CD4-positive, alpha-beta memory T cell (primary cell): ENCODE results near the gene WASF3. TPM values are rescaled to one million over a fixed set of nuclear protein-coding genes. Genes with fewer than 3 reads are reported as not detected.

Experiments used
- CTCF ChIA-PET: fragments of 350-600 bp; sonication (Branson Sonifier 250); formaldehyde crosslinking; loops from one replicate; lab custom pipeline; 2021; ENCODE audit warnings: inconsistent platforms; ENCODE audit not compliant: partially characterized antibody; lab: Charles Lee
- POLR2A ChIA-PET: fragments of 350-600 bp; sonication (Branson Sonifier 250); formaldehyde crosslinking; loops from one replicate; lab custom pipeline; 2021; ENCODE audit not compliant: partially characterized antibody; lab: Charles Lee
- DNase-seq, 5 donors: peaks; one replicate each; pipeline versions ENCODE4 v3.0.0 to v3.0.0-alpha.2; 2020 to 2022; ENCODE audit warnings: mixed read lengths in 1 of 5
- H3K27ac ChIP-seq: one replicate; pipeline ENCODE4 v1.7.0; 2013; ENCODE audit warnings: low read depth, low read length
- H3K27me3 ChIP-seq: 2 replicates; pipeline ENCODE4 v1.7.0; 2013; ENCODE audit warnings: mild to moderate bottlenecking, low read length, moderate library complexity; ENCODE audit not compliant: insufficient read depth
- H3K36me3 ChIP-seq: 2 replicates; pipeline ENCODE4 v1.7.0; 2013; ENCODE audit warnings: mild to moderate bottlenecking, low read length, moderate library complexity; ENCODE audit not compliant: insufficient read depth
- H3K4me1 ChIP-seq: 2 replicates; pipeline ENCODE4 v1.7.0; 2013; ENCODE audit warnings: mild to moderate bottlenecking, low read length, moderate library complexity; ENCODE audit not compliant: insufficient read depth
- H3K4me3 ChIP-seq, 2 donors: one replicate each; pipeline ENCODE4 v1.7.0; 2013; ENCODE audit warnings: low read length in 2 of 2, mild to moderate bottlenecking in 1 of 2
- H3K9me3 ChIP-seq, 2 donors: one replicate each; pipeline ENCODE4 v1.7.0; 2013; ENCODE audit warnings: low read length in 2 of 2, control low read depth in 1 of 2; ENCODE audit not compliant: control insufficient read depth in 1 of 2
- H3K27ac Mint-ChIP-seq, 7 donors: one replicate each; pipeline ENCODE4 v1.8.0; 2020 to 2021; ENCODE audit warnings: mixed read lengths in 7 of 7, mild to moderate bottlenecking in 6 of 7, inconsistent platforms in 3 of 7, moderate library complexity in 3 of 7
- H3K27me3 Mint-ChIP-seq, 2 donors: one replicate each; pipeline ENCODE4 v1.8.0; 2020 to 2021; ENCODE audit warnings: mixed read lengths in 2 of 2
- H3K36me3 Mint-ChIP-seq, 2 donors: one replicate each; pipeline ENCODE4 v1.8.0; 2020 to 2021; ENCODE audit warnings: mixed read lengths in 2 of 2, inconsistent platforms in 1 of 2, mild to moderate bottlenecking in 1 of 2
- H3K4me1 Mint-ChIP-seq, 4 donors: one replicate each; pipeline ENCODE4 v1.8.0; 2020 to 2021; ENCODE audit warnings: mixed read lengths in 4 of 4, mild to moderate bottlenecking in 1 of 4
- H3K4me3 Mint-ChIP-seq, 8 donors: one replicate each; pipeline ENCODE4 v1.8.0; 2020 to 2021; ENCODE audit warnings: mixed read lengths in 8 of 8, mild to moderate bottlenecking in 7 of 8, moderate library complexity in 6 of 8, inconsistent platforms in 3 of 8
- H3K9me3 Mint-ChIP-seq, 8 donors: one replicate each; pipeline ENCODE4 v1.8.0; 2020 to 2021; ENCODE audit warnings: mixed read lengths in 8 of 8, mild to moderate bottlenecking in 5 of 8, inconsistent platforms in 3 of 8, moderate library complexity in 1 of 8
- intact Hi-C: fragments of 100-400 bp; cut with micrococcal nuclease; formaldehyde crosslinking; loops from one replicate; pipeline ENCODE4 v1.15.1; 2023
- polyA plus RNA-seq, 2 donors: library from polyadenylated mRNA; unstranded; fragments of 300-500 nt; fragmentation: Illumina TruSeq; gene quantifications; one replicate each; pipeline ENCODE4 v1.2.3, GENCODE V29; 2021
- total RNA-seq, 2 experiments: library from RNA; stranded (reverse); gene quantifications; one replicate each; pipeline ENCODE4 v1.2.3, GENCODE V29; 2021

WASF3 gene
- total and polyA plus RNA-seq, 4 experiments from 2014 or later: not detected

GRCh38 chr13:26679411-26680122, 122.1 kb downstream of the WASF3 start:
- CTCF ChIA-PET: no interaction called here
- no peak overlapping the region for H3K4me3 Mint-ChIP-seq
- no peaks in the 10 kb centered on the region for H3K9me3 ChIP-seq
- intact Hi-C loops: no loop called here
- H3K27me3 Mint-ChIP-seq: peaks cover 8 to 19% of the 10 kb centered on the region in 2 donors
- H3K27ac Mint-ChIP-seq: no peak overlapping the region
- POLR2A ChIA-PET: no interaction called here
- H3K36me3 Mint-ChIP-seq: no peaks in the 10 kb centered on the region
- no peaks in the 10 kb centered on the region for H3K27me3 ChIP-seq
- DNase-seq: no peak
- H3K4me1 ChIP-seq: no peaks in the 10 kb centered on the region
- H3K27ac ChIP-seq: no peak overlapping the region
- H3K9me3 Mint-ChIP-seq: no peaks in the 10 kb centered on the region
- no peaks in the 10 kb centered on the region for H3K36me3 ChIP-seq
- no peak overlapping the region for H3K4me3 ChIP-seq
- no peaks in the 10 kb centered on the region for H3K4me1 Mint-ChIP-seq

DNA sequence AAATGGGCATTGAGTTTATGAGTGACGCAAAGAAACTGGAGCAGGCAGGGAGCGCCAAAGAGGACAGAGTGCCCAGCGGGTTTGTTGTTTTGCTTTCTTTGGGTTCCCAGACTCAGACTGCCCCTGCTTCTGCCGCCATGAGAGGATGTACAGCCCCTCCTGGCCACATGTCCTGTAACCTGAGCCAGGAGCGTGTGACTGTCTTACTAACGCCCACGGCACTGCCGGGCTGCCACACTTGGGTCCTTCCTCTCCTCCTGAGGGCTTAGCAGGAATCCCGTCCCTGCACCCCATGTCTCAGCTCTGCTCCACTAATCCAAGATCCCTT, 122.6 kb downstream of the WASF3 start:
- Histone ChIP-seq H3K4me3 (no peak overlapping the region), H3K4me1 (no peaks in the 10 kb centered on the region), H3K9me3 (no peaks in the 10 kb centered on the region), H3K27ac (no peak overlapping the region), H3K27me3 (no peaks in the 10 kb centered on the region), H3K36me3 (no peaks in the 10 kb centered on the region)
- POLR2A ChIA-PET: no interaction called here
- CTCF ChIA-PET: no interaction called here
- Mint-ChIP-seq H3K4me3 (no peak overlapping the region), H3K36me3 (no peaks in the 10 kb centered on the region), H3K9me3 (no peaks in the 10 kb centered on the region), H3K4me1 (no peaks in the 10 kb centered on the region), H3K27ac (no peak overlapping the region), H3K27me3 (peaks cover 8 to 19% of the 10 kb centered on the region in 2 donors)
- DNase-seq: no peak
- intact Hi-C loops: no loop called here

- H3K27ac ChIP-seq: no peak overlapping the region
- intact Hi-C loops: no loop called here
- H3K9me3 Mint-ChIP-seq: no peaks in the 10 kb centered on the region
- H3K36me3 ChIP-seq: no peaks in the 10 kb centered on the region
- H3K36me3 Mint-ChIP-seq: no peaks in the 10 kb centered on the region
- H3K4me1 Mint-ChIP-seq: no peaks in the 10 kb centered on the region
- ChIA-PET POLR2A (no interaction called here), CTCF (no interaction called here)
- no peak overlapping the region for H3K4me3 Mint-ChIP-seq
- peaks cover 11 to 21% of the 10 kb centered on the region in 2 donors for H3K27me3 Mint-ChIP-seq
- no peaks in the 10 kb centered on the region for H3K27me3 ChIP-seq
- H3K9me3 ChIP-seq: no peaks in the 10 kb centered on the region
- no peak overlapping the region for H3K27ac Mint-ChIP-seq
- no peak for DNase-seq
- H3K4me3 ChIP-seq: no peak overlapping the region
- no peaks in the 10 kb centered on the region for H3K4me1 ChIP-seq
Measured at GRCh38 chr13:26680572-26680971, 123.1 kb downstream of the WASF3 start.

DNA sequence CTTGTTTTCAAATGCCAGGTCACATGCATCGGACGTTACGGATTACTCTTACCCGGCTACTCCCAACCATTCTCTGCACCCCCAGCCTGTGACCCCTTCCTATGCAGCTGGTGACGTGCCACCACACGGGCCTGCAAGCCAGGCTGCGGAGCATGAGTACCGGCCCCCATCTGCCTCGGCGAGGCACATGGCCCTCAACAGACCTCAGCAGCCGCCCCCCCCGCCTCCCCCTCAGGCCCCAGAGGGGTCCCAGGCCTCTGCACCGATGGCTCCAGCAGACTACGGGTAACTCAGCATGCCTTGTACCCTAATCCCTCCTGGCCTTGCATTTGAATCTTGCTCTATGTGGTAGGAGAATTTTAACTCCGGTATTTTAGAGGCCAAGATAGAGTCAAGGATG, 123.6 kb downstream of the WASF3 start:
- no peaks in the 10 kb centered on the region for H3K4me1 ChIP-seq
- no peaks in the 10 kb centered on the region for H3K36me3 ChIP-seq
- no peaks in the 10 kb centered on the region for H3K27me3 ChIP-seq
- Mint-ChIP-seq H3K4me3 (no peak overlapping the region), H3K36me3 (no peaks in the 10 kb centered on the region), H3K9me3 (no peaks in the 10 kb centered on the region), H3K27me3 (peaks cover 11 to 21% of the 10 kb centered on the region in 2 donors), H3K27ac (no peak overlapping the region), H3K4me1 (no peaks in the 10 kb centered on the region)
- H3K27ac ChIP-seq: no peak overlapping the region
- DNase-seq: no peak
- intact Hi-C loops: no loop called here
- no peaks in the 10 kb centered on the region for H3K9me3 ChIP-seq
- POLR2A ChIA-PET: no interaction called here
- CTCF ChIA-PET: no interaction called here
- H3K4me3 ChIP-seq: no peak overlapping the region

GRCh38 chr13:26682606-26683005, 125.1 kb downstream of the WASF3 start:
- H3K36me3 ChIP-seq: no peaks in the 10 kb centered on the region
- H3K27ac ChIP-seq: no peak overlapping the region
- H3K4me1 Mint-ChIP-seq: no peaks in the 10 kb centered on the region
- no peak overlapping the region for H3K27ac Mint-ChIP-seq
- H3K4me3 Mint-ChIP-seq: no peak overlapping the region
- no peaks in the 10 kb centered on the region for H3K9me3 Mint-ChIP-seq
- no peaks in the 10 kb centered on the region for H3K9me3 ChIP-seq
- no peak for DNase-seq
- H3K27me3 Mint-ChIP-seq: peaks cover 11 to 28% of the 10 kb centered on the region in 2 donors
- CTCF ChIA-PET: interaction anchor here (1.1 kb wide), 1 partner anchor 14 kb away, joined by 4 read pairs; no protein-coding TSS in a partner anchor
- H3K4me3 ChIP-seq: no peak overlapping the region
- H3K27me3 ChIP-seq: no peaks in the 10 kb centered on the region
- H3K4me1 ChIP-seq: no peaks in the 10 kb centered on the region
- no peaks in the 10 kb centered on the region for H3K36me3 Mint-ChIP-seq
- intact Hi-C loops: no loop called here
- POLR2A ChIA-PET: no interaction called here

GRCh38 chr13:26685606-26686005, 128.1 kb downstream of the WASF3 start:
- intact Hi-C loops: no loop called here
- no peak overlapping the region for H3K27ac ChIP-seq
- no peak for DNase-seq
- H3K4me3 Mint-ChIP-seq: no peak overlapping the region
- no peaks in the 10 kb centered on the region for H3K4me1 Mint-ChIP-seq
- no peak overlapping the region for H3K27ac Mint-ChIP-seq
- peaks cover 11 to 22% of the 10 kb centered on the region in 2 donors for H3K27me3 Mint-ChIP-seq
- H3K36me3 Mint-ChIP-seq: no peaks in the 10 kb centered on the region
- ChIA-PET POLR2A (no interaction called here), CTCF (interaction anchor here (0.8 to 2.4 kb wide), 4 partner anchors 10 to 129 kb away, joined by 3 to 12 read pairs (median 7); no protein-coding TSS in a partner anchor)
- H3K27me3 ChIP-seq: no peaks in the 10 kb centered on the region
- no peaks in the 10 kb centered on the region for H3K36me3 ChIP-seq
- H3K9me3 ChIP-seq: no peaks in the 10 kb centered on the region
- H3K4me1 ChIP-seq: no peaks in the 10 kb centered on the region
- no peak overlapping the region for H3K4me3 ChIP-seq
- H3K9me3 Mint-ChIP-seq: peaks cover 0 to 11% (median 9%) of the 10 kb centered on the region in 8 donors

- H3K4me3 Mint-ChIP-seq: no peak overlapping the region
Measured at GRCh38 chr13:26686285-26686684, 128.8 kb downstream of the WASF3 start.

More at GRCh38 chr13:26686285-26686684, 128.8 kb downstream of the WASF3 start:
- H3K4me3 ChIP-seq: no peak overlapping the region
- Mint-ChIP-seq H3K9me3 (peaks cover 0 to 18% (median 15%) of the 10 kb centered on the region in 8 donors), H3K36me3 (no peaks in the 10 kb centered on the region), H3K27ac (no peak overlapping the region), H3K4me1 (no peaks in the 10 kb centered on the region), H3K27me3 (peaks cover 10 to 20% of the 10 kb centered on the region in 2 donors)
- POLR2A ChIA-PET: no interaction called here
- CTCF ChIA-PET: interaction anchor here (1.3 to 5.1 kb wide), 2 partner anchors 11 to 13 kb away, joined by 5 to 23 read pairs; no protein-coding TSS in a partner anchor
- H3K27me3 ChIP-seq: no peaks in the 10 kb centered on the region
- no peaks in the 10 kb centered on the region for H3K36me3 ChIP-seq
- H3K9me3 ChIP-seq: no peaks in the 10 kb centered on the region
- intact Hi-C loops: no loop called here
- no peak for DNase-seq
- H3K27ac ChIP-seq: no peak overlapping the region
- no peaks in the 10 kb centered on the region for H3K4me1 ChIP-seq
